ENCODE data around the gene CHST13.

Gene CHST13

GRCh38 chr3:126478581-126479310 lies 45.2 kb upstream of the CHST13 start:
- TF ChIP-seq MAX (IDR thresholded peaks at IDR 0.05) (no peak), YY1 (IDR thresholded peaks at IDR 0.05; ENCODE audit: low read depth) (no peak), RAD21 (IDR thresholded peaks at IDR 0.05; ENCODE audit: low read depth) (no peak), USF1 (IDR thresholded peaks at IDR 0.05) (no peak), CEBPB (IDR thresholded peaks at IDR 0.05) (no peak), TEAD4 (IDR thresholded peaks at IDR 0.05) (no peak), TAF1 (IDR thresholded peaks at IDR 0.05; ENCODE audit: low read depth) (no peak), NFIC (IDR thresholded peaks at IDR 0.05) (no peak), ZBTB7A (IDR thresholded peaks at IDR 0.05; ENCODE audit: low read depth) (no peak), FOXM1 (IDR thresholded peaks at IDR 0.05; ENCODE audit: borderline replicate concordance, low read depth) (no peak), CREB1 (IDR thresholded peaks at IDR 0.05; ENCODE audit: low read depth) (no peak), EGR1 (IDR thresholded peaks at IDR 0.05) (no peak), TCF12 (IDR thresholded peaks at IDR 0.05; ENCODE audit: low read depth) (no peak), EP300 (IDR thresholded peaks at IDR 0.05; ENCODE audit: borderline replicate concordance) (no peak), REST (IDR thresholded peaks at IDR 0.05; ENCODE audit: low read depth) (no peak)

GRCh38 chr3:126479642-126480041 lies 44.3 kb upstream of the CHST13 start:
- no peak for TF ChIP-seq TAF1 (IDR thresholded peaks at IDR 0.05; ENCODE audit: low read depth)
- no peak for TF ChIP-seq FOXM1 (IDR thresholded peaks at IDR 0.05; ENCODE audit: borderline replicate concordance, low read depth)
- no peak for TF ChIP-seq CEBPB (IDR thresholded peaks at IDR 0.05)
- no peak for TF ChIP-seq YY1 (IDR thresholded peaks at IDR 0.05; ENCODE audit: low read depth)
- no peak for TF ChIP-seq TEAD4 (IDR thresholded peaks at IDR 0.05)
- no peak for TF ChIP-seq REST (IDR thresholded peaks at IDR 0.05; ENCODE audit: low read depth)
- no peak for TF ChIP-seq MAX (IDR thresholded peaks at IDR 0.05)
- TF ChIP-seq CREB1 (IDR thresholded peaks at IDR 0.05; ENCODE audit: low read depth): no peak
- TF ChIP-seq EGR1 (IDR thresholded peaks at IDR 0.05): no peak
- TF ChIP-seq ZBTB7A (IDR thresholded peaks at IDR 0.05; ENCODE audit: low read depth): no peak
- TF ChIP-seq EP300 (IDR thresholded peaks at IDR 0.05; ENCODE audit: borderline replicate concordance): no peak
- TF ChIP-seq NFIC (IDR thresholded peaks at IDR 0.05): no peak
- no peak for TF ChIP-seq USF1 (IDR thresholded peaks at IDR 0.05)
- TF ChIP-seq RAD21 (IDR thresholded peaks at IDR 0.05; ENCODE audit: low read depth): no peak
- no peak for TF ChIP-seq TCF12 (IDR thresholded peaks at IDR 0.05; ENCODE audit: low read depth)

- no peak for TF ChIP-seq FOXM1 (IDR thresholded peaks at IDR 0.05; ENCODE audit: borderline replicate concordance, low read depth)
- no peak for TF ChIP-seq ZBTB7A (IDR thresholded peaks at IDR 0.05; ENCODE audit: low read depth)
- TF ChIP-seq EP300 (IDR thresholded peaks at IDR 0.05; ENCODE audit: borderline replicate concordance): no peak
- no peak for TF ChIP-seq RAD21 (IDR thresholded peaks at IDR 0.05; ENCODE audit: low read depth)
- no peak for TF ChIP-seq MAX (IDR thresholded peaks at IDR 0.05)
- TF ChIP-seq REST (IDR thresholded peaks at IDR 0.05; ENCODE audit: low read depth): no peak
- TF ChIP-seq YY1 (IDR thresholded peaks at IDR 0.05; ENCODE audit: low read depth): no peak
- no peak for TF ChIP-seq TEAD4 (IDR thresholded peaks at IDR 0.05)
- no peak for TF ChIP-seq EGR1 (IDR thresholded peaks at IDR 0.05)
- no peak for TF ChIP-seq CEBPB (IDR thresholded peaks at IDR 0.05)
- TF ChIP-seq USF1 (IDR thresholded peaks at IDR 0.05): no peak
- TF ChIP-seq TAF1 (IDR thresholded peaks at IDR 0.05; ENCODE audit: low read depth): no peak
- no peak for TF ChIP-seq CREB1 (IDR thresholded peaks at IDR 0.05; ENCODE audit: low read depth)
- TF ChIP-seq NFIC (IDR thresholded peaks at IDR 0.05): no peak
- TF ChIP-seq TCF12 (IDR thresholded peaks at IDR 0.05; ENCODE audit: low read depth): no peak
These were observed 43.7 kb upstream of the CHST13 start for GRCh38 chr3:126480206-126480605.

Measured in Ishikawa (cell line).